Stimulated activated naive CD8-positive, alpha-beta T cell treated with anti-CD3 and anti-CD28 coated beads, Interleukin-15, Interleukin-2, amounts not matched to agents 100 ng/mL and 50 ng/mL, for 24 hours (primary cell): ENCODE measurements around the gene KCNK5.

Experiments used
- H3K27ac Mint-ChIP-seq: one replicate; pipeline ENCODE4 v1.8.0; 2021; ENCODE audit warnings: mild to moderate bottlenecking, mixed read lengths
- H3K27me3 Mint-ChIP-seq: one replicate; pipeline ENCODE4 v1.8.0; 2021; ENCODE audit warnings: mixed read lengths
- H3K36me3 Mint-ChIP-seq: one replicate; pipeline ENCODE4 v1.8.0; 2021; ENCODE audit warnings: low read depth, mixed read lengths
- H3K4me1 Mint-ChIP-seq: one replicate; pipeline ENCODE4 v1.8.0; 2021; ENCODE audit warnings: low read depth, mixed read lengths
- H3K4me3 Mint-ChIP-seq: one replicate; pipeline ENCODE4 v1.8.0; 2021; ENCODE audit warnings: mild to moderate bottlenecking, mixed read lengths
- H3K9me3 Mint-ChIP-seq: one replicate; pipeline ENCODE4 v1.8.0; 2021; ENCODE audit warnings: mixed read lengths

Gene KCNK5

GRCh38 chr6:39227476-39227875, 1.8 kb downstream of the KCNK5 start:
- peaks cover 5% of the 10 kb centered on the region for H3K27me3 Mint-ChIP-seq
- peaks cover 62% of the 10 kb centered on the region for H3K4me1 Mint-ChIP-seq
- H3K36me3 Mint-ChIP-seq: peaks cover 51% of the 10 kb centered on the region
- peak overlapping the region; percentile 79 for H3K27ac Mint-ChIP-seq
- H3K9me3 Mint-ChIP-seq: no peaks in the 10 kb centered on the region
- H3K4me3 Mint-ChIP-seq: peak overlapping the region; percentile 90

- H3K27me3 Mint-ChIP-seq: peaks cover 5% of the 10 kb centered on the region
- peak overlapping the region; percentile 81 for H3K27ac Mint-ChIP-seq
- H3K4me1 Mint-ChIP-seq: peaks cover 69% of the 10 kb centered on the region
Observed at GRCh38 chr6:39226639-39227329, 2.5 kb downstream of the KCNK5 start.

GRCh38 chr6:39225946-39226437, 3.3 kb downstream of the KCNK5 start:
- peaks cover 76% of the 10 kb centered on the region for H3K4me1 Mint-ChIP-seq

More at GRCh38 chr6:39226639-39227329, 2.5 kb downstream of the KCNK5 start:
- Mint-ChIP-seq H3K4me3 (peak overlapping the region; percentile 90), H3K36me3 (peaks cover 58% of the 10 kb centered on the region), H3K9me3 (peaks cover 4% of the 10 kb centered on the region)

GRCh38 chr6:39225543-39225942, 3.7 kb downstream of the KCNK5 start:
- Mint-ChIP-seq H3K4me1 (peaks cover 81% of the 10 kb centered on the region), H3K27me3 (peaks cover 5% of the 10 kb centered on the region), H3K9me3 (peaks cover 5% of the 10 kb centered on the region), H3K4me3 (peak overlapping the region; percentile 90), H3K36me3 (peaks cover 70% of the 10 kb centered on the region), H3K27ac (peak overlapping the region; percentile 81)

More at GRCh38 chr6:39225946-39226437, 3.3 kb downstream of the KCNK5 start:
- Mint-ChIP-seq H3K4me3 (peak overlapping the region; percentile 90), H3K36me3 (peaks cover 66% of the 10 kb centered on the region), H3K27ac (peak overlapping the region; percentile 81), H3K27me3 (peaks cover 5% of the 10 kb centered on the region), H3K9me3 (peaks cover 5% of the 10 kb centered on the region)

GRCh38 chr6:39224523-39225182, 4.6 kb downstream of the KCNK5 start:
- peak overlapping the region; percentile 78 for H3K27ac Mint-ChIP-seq
- peaks cover 5% of the 10 kb centered on the region for H3K9me3 Mint-ChIP-seq
- H3K27me3 Mint-ChIP-seq: peaks cover under 1% of the 10 kb centered on the region
- H3K4me1 Mint-ChIP-seq: peaks cover 82% of the 10 kb centered on the region
- H3K36me3 Mint-ChIP-seq: peaks cover 75% of the 10 kb centered on the region
- peak overlapping the region; percentile 90 for H3K4me3 Mint-ChIP-seq

GRCh38 chr6:39224011-39224410, 5.3 kb downstream of the KCNK5 start:
- Mint-ChIP-seq H3K4me3 (peak overlapping the region; percentile 90), H3K27me3 (no peaks in the 10 kb centered on the region), H3K9me3 (peaks cover 5% of the 10 kb centered on the region), H3K27ac (peak overlapping the region; percentile 78), H3K4me1 (peaks cover 84% of the 10 kb centered on the region), H3K36me3 (peaks cover 75% of the 10 kb centered on the region)

GRCh38 chr6:39223555-39223954, 5.7 kb downstream of the KCNK5 start:
- no peaks in the 10 kb centered on the region for H3K27me3 Mint-ChIP-seq
- H3K4me3 Mint-ChIP-seq: peak overlapping the region; percentile 90
- H3K36me3 Mint-ChIP-seq: peaks cover 75% of the 10 kb centered on the region
- peak overlapping the region; percentile 78 for H3K27ac Mint-ChIP-seq
- peaks cover 87% of the 10 kb centered on the region for H3K4me1 Mint-ChIP-seq
- peaks cover 5% of the 10 kb centered on the region for H3K9me3 Mint-ChIP-seq

GRCh38 chr6:39223061-39223460, 6.2 kb downstream of the KCNK5 start:
- peak overlapping the region; percentile 26 for H3K4me3 Mint-ChIP-seq
- H3K27ac Mint-ChIP-seq: peak overlapping the region; percentile 47
- H3K36me3 Mint-ChIP-seq: peaks cover 75% of the 10 kb centered on the region
- no peaks in the 10 kb centered on the region for H3K27me3 Mint-ChIP-seq
- H3K4me1 Mint-ChIP-seq: peaks cover 87% of the 10 kb centered on the region
- peaks cover 5% of the 10 kb centered on the region for H3K9me3 Mint-ChIP-seq

- Mint-ChIP-seq H3K27ac (peak overlapping the region; percentile 47), H3K9me3 (peaks cover 5% of the 10 kb centered on the region), H3K27me3 (no peaks in the 10 kb centered on the region), H3K4me3 (peak overlapping the region; percentile 26), H3K4me1 (peaks cover 78% of the 10 kb centered on the region), H3K36me3 (peaks cover 70% of the 10 kb centered on the region)
Observed at GRCh38 chr6:39221779-39222641, 7.3 kb downstream of the KCNK5 start.

- Mint-ChIP-seq H3K36me3 (peaks cover 61% of the 10 kb centered on the region), H3K9me3 (peaks cover 5% of the 10 kb centered on the region), H3K27ac (peak overlapping the region; percentile 2), H3K4me3 (no peak overlapping the region), H3K27me3 (no peaks in the 10 kb centered on the region), H3K4me1 (peaks cover 69% of the 10 kb centered on the region)
Observed at GRCh38 chr6:39221115-39221514, 8.2 kb downstream of the KCNK5 start.

GRCh38 chr6:39218868-39219567, 10.3 kb downstream of the KCNK5 start:
- Mint-ChIP-seq H3K9me3 (peaks cover 5% of the 10 kb centered on the region), H3K27ac (no peak overlapping the region), H3K4me3 (no peak overlapping the region), H3K36me3 (peaks cover 43% of the 10 kb centered on the region), H3K4me1 (peaks cover 48% of the 10 kb centered on the region), H3K27me3 (no peaks in the 10 kb centered on the region)

- Mint-ChIP-seq H3K27ac (no peak overlapping the region), H3K9me3 (peaks cover 5% of the 10 kb centered on the region), H3K4me1 (peaks cover 31% of the 10 kb centered on the region), H3K4me3 (no peak overlapping the region), H3K27me3 (no peaks in the 10 kb centered on the region), H3K36me3 (peaks cover 37% of the 10 kb centered on the region)
Observed at GRCh38 chr6:39217177-39217864, 12.0 kb downstream of the KCNK5 start.

- H3K27me3 Mint-ChIP-seq: no peaks in the 10 kb centered on the region
- no peaks in the 10 kb centered on the region for H3K9me3 Mint-ChIP-seq
- no peak overlapping the region for H3K4me3 Mint-ChIP-seq
- H3K36me3 Mint-ChIP-seq: peaks cover 25% of the 10 kb centered on the region
- H3K4me1 Mint-ChIP-seq: peaks cover 15% of the 10 kb centered on the region
- no peak overlapping the region for H3K27ac Mint-ChIP-seq
Observed at GRCh38 chr6:39215640-39216158, 13.6 kb downstream of the KCNK5 start.
